K562 (cell line): ENCODE results near the gene GPR37. TPM values are rescaled to one million over a fixed set of nuclear protein-coding genes. Genes with fewer than 3 reads are reported as not detected.

Source experiments
- ATAC-seq: fragments of 200-7000 bp; cut with Tn5 transposase; 3 replicates; pipeline ENCODE4 v1.9.1; 2020; ENCODE audit warnings: moderate library complexity
- BruUV-seq: library from RNA; stranded (reverse); fragments of 400-500 nt; replicated peaks from 2 replicates; lab custom pipeline; 2021; lab: Mats Ljungman, UMichigan
- CTCF ChIA-PET: fragments of 300-600 bp; formaldehyde crosslinking; extraction: SDS; loops from one replicate; lab custom pipeline; 2021; ENCODE audit warnings: low intra/inter-chr PET ratio; lab: Yijun Ruan, JAX
- POLR2A ChIA-PET: fragments of 300-600, 350-650 bp; sonication (Branson Sonifier 250); formaldehyde crosslinking; extraction: SDS; loops from one replicate; lab custom pipeline; 2021; ENCODE audit warnings: antibody characterized with exemption, inconsistent platforms; lab: Yijun Ruan, JAX
- DNase-seq, 4 experiments: peaks; one replicate each; pipeline versions ENCODE4 v3.0.0 to v3.0.0-alpha.2; 2011 to 2018; ENCODE audit warnings: low spot score in 3 of 4, mixed read lengths in 3 of 4; ENCODE audit errors: extremely low read depth in 1 of 4
- FAIRE-seq: peaks from 2 replicates; lab custom pipeline; 2011; peaks lifted over from hg19 to GRCh38; lab: Jason Lieb, UNC
- H2AFZ ChIP-seq: 2 replicates; pipeline ENCODE4 v1.6.0; 2011; ENCODE audit warnings: low read depth, low read length, control low read depth, inconsistent platforms
- H3K27ac ChIP-seq: fragments of 200-600 bp; 3 replicates; pipeline ENCODE4 v1.8.0; 2011; ENCODE audit warnings: low read depth, mild to moderate bottlenecking, control low read depth, inconsistent platforms, low read length, moderate library complexity, mixed read lengths; ENCODE audit errors: extremely low read depth
- H3K27me3 ChIP-seq, 2 experiments: fragments of 300-600 bp in 1 of 2; 2 replicates in 1 of 2; 3 replicates in 1 of 2; pipeline versions ENCODE4 v1.6.0 to v1.8.0; 2011; ENCODE audit warnings: inconsistent platforms in 2 of 2, low read length in 2 of 2, mild to moderate bottlenecking in 1 of 2, mixed read lengths in 1 of 2, moderate library complexity in 1 of 2; ENCODE audit not compliant: control insufficient read depth in 2 of 2, insufficient read depth in 2 of 2
- H3K36me3 ChIP-seq: fragments of 300-600 bp; 3 replicates; pipeline ENCODE4 v1.8.0; 2011; ENCODE audit warnings: mild to moderate bottlenecking, low read length, inconsistent platforms; ENCODE audit not compliant: control insufficient read depth, insufficient read depth
- H3K4me1 ChIP-seq, 2 experiments: fragments of 200-600 bp in 1 of 2; replicated peaks in 1 of 2; 2 replicates in 1 of 2; 3 replicates in 1 of 2; pipeline versions ENCODE4 v1.5.1 to v1.8.0; 2011; ENCODE audit warnings: inconsistent platforms in 2 of 2, low read length in 2 of 2, mild to moderate bottlenecking in 1 of 2, mixed read lengths in 1 of 2, moderate library complexity in 1 of 2; ENCODE audit not compliant: control insufficient read depth in 2 of 2, insufficient read depth in 2 of 2
- H3K4me2 ChIP-seq: 2 replicates; pipeline ENCODE4 v1.6.1; 2011; ENCODE audit warnings: low read length, control low read depth, inconsistent platforms, mixed read lengths; ENCODE audit not compliant: insufficient read depth
- H3K4me3 ChIP-seq: fragments of 200-600 bp; sonication (generic), shearing (Covaris generic); 2 replicates; pipeline ENCODE4 v1.5.1; 2016; ENCODE audit warnings: control low read depth, inconsistent platforms
- H3K79me2 ChIP-seq: fragments of 200-600 bp; 3 replicates; pipeline ENCODE4 v1.8.0; 2011; ENCODE audit warnings: low read length, inconsistent platforms; ENCODE audit not compliant: control insufficient read depth, insufficient read depth
- H3K9ac ChIP-seq, 2 experiments: 2 replicates each; pipeline versions ENCODE4 v1.6.0 to v1.6.1; 2011; ENCODE audit warnings: low read depth in 2 of 2, low read length in 2 of 2, control low read depth in 1 of 2, inconsistent platforms in 1 of 2, mild to moderate bottlenecking in 1 of 2, mixed read lengths in 1 of 2; ENCODE audit not compliant: insufficient read depth in 1 of 2
- H3K9me1 ChIP-seq: one replicate; pipeline ENCODE4 v1.6.0; 2011; ENCODE audit warnings: inconsistent platforms, mild to moderate bottlenecking, low read length, moderate library complexity; ENCODE audit not compliant: control insufficient read depth, insufficient read depth
- H3K9me3 ChIP-seq: replicated peaks from 2 replicates; pipeline ENCODE4 v1.5.1; 2011; ENCODE audit warnings: low read depth, low read length, inconsistent platforms; ENCODE audit not compliant: control insufficient read depth, insufficient read depth
- H4K20me1 ChIP-seq: replicated peaks from 2 replicates; pipeline ENCODE4 v1.6.1; 2011; ENCODE audit warnings: low read length, inconsistent platforms, mixed read lengths; ENCODE audit not compliant: control insufficient read depth, insufficient read depth
- CBX5 ChIP-seq: IDR thresholded peaks from 2 replicates; pipeline ENCODE4 v1.6.1; 2014; ENCODE audit warnings: low read depth, borderline replicate concordance
- ESRRA ChIP-seq: fragments of 450-650 bp; IDR thresholded peaks from 2 replicates; pipeline ENCODE4 v1.6.1; 2014; ENCODE audit warnings: low read depth, mild to moderate bottlenecking, moderate library complexity, borderline replicate concordance
- HNRNPK ChIP-seq: fragments of 200-400 bp; formaldehyde crosslinking; IDR thresholded peaks from one replicate; pipeline ENCODE4 v1.6.1; 2018; ENCODE audit warnings: mild to moderate bottlenecking, low read depth, low read length; ENCODE audit not compliant: poor library complexity, severe bottlenecking
- KAT2B ChIP-seq: IDR thresholded peaks from one replicate; pipeline ENCODE4 v1.6.1; 2012; ENCODE audit warnings: low read depth, mild to moderate bottlenecking, control low read depth, inconsistent platforms, low read length, moderate library complexity
- MXI1 ChIP-seq: IDR thresholded peaks from 2 replicates; pipeline ENCODE4 v1.6.1; 2011; ENCODE audit warnings: low read depth, mild to moderate bottlenecking, improper control_type of control experiment, low read length
- NR1H2 ChIP-seq: sonication (generic); formaldehyde crosslinking; IDR thresholded peaks from 2 replicates; pipeline ENCODE4 v1.4.0; 2020; ENCODE audit warnings: mild to moderate bottlenecking, missing genetic modification reagents
- RBM25 ChIP-seq: fragments of 200-400 bp; formaldehyde crosslinking; IDR thresholded peaks from 2 replicates; pipeline ENCODE4 v1.6.1; 2018; ENCODE audit warnings: low read length, low read depth, moderate library complexity; ENCODE audit not compliant: severe bottlenecking
- TBL1XR1 ChIP-seq, 2 experiments: IDR thresholded peaks; 2 replicates each; pipeline ENCODE4 v1.6.1; 2012; ENCODE audit warnings: improper control_type of control experiment in 2 of 2, low read length in 2 of 2, mild to moderate bottlenecking in 1 of 2
- ZBTB17 ChIP-seq: fragments of 450-650 bp; formaldehyde crosslinking; IDR thresholded peaks from 2 replicates; pipeline ENCODE4 v1.4.0; 2020; ENCODE audit warnings: mild to moderate bottlenecking
- ZNF121 ChIP-seq: sonication (generic); formaldehyde crosslinking; conservative IDR thresholded peaks from 2 replicates; pipeline ENCODE4 v1.8.0; 2022; ENCODE audit warnings: missing genetic modification reagents
- ZNF830 ChIP-seq: fragments of 250-450 bp; sonication (Bioruptor Pico); IDR thresholded peaks from 2 replicates; pipeline ENCODE4 v1.5.0; 2021; ENCODE audit warnings: mild to moderate bottlenecking
- WGBS: fragments of 100-300 bp; shearing (Covaris generic); methylation state at CpG from one replicate; pipeline ENCODE4 v1.1.6; 2016; ENCODE audit warnings: low coverage, mixed read lengths; ENCODE audit not compliant: insufficient coverage; ENCODE audit errors: missing lambda C conversion rate; 5-methylcytosine and 5-hydroxymethylcytosine counted together
- in situ Hi-C: fragments of 300-500 bp; cut with MboI; formaldehyde crosslinking; loops from 4 replicates; pipeline ENCODE4 v1.15.0; 2018; ENCODE audit warnings: inconsistent platforms, mixed read lengths
- intact Hi-C: fragments of 100-400 bp; cut with micrococcal nuclease; formaldehyde crosslinking; loops from 2 replicates; pipeline ENCODE4 v1.14.2; 2022
- polyA plus RNA-seq, 8 experiments: library from polyadenylated mRNA; depleted of rRNA in 4 of 8; stranded (reverse) in 5 of 8; unstranded in 3 of 8; fragments of >200 nt; fragmentation: Nextera tagmentation in 2 of 8; fragmentation: Illumina TruSeq in 1 of 8; extraction: Ambion mirVana in 2 of 8; extraction: Trizol in 1 of 8; gene quantifications; 2 replicates each; pipeline versions ENCODE4 v1.2.1 to v1.2.3, GENCODE V29; 2011 to 2014; ENCODE audit warnings: inconsistent platforms in 1 of 8, missing spikeins in 1 of 8
- total RNA-seq, 7 experiments: library from RNA; depleted of rRNA in 6 of 7; stranded (reverse); fragments of >200 nt in 6 of 7; fragmentation: Illumina TruSeq in 2 of 7; extraction: Trizol in 2 of 7; gene quantifications; 2 replicates each; pipeline versions ENCODE4 v1.2.1 to v1.2.3, GENCODE V29; 2011 to 2021; ENCODE audit warnings: low replicate concordance in 1 of 7
- TF ChIP-seq, protein P1 (sequence below): fragments of 450-650 bp; IDR thresholded peaks from 2 replicates; pipeline ENCODE4 v1.6.1; 2016; ENCODE audit warnings: borderline replicate concordance
- TF ChIP-seq, protein P2 (sequence below): IDR thresholded peaks from 2 replicates; pipeline ENCODE4 v1.6.1; 2014; ENCODE audit warnings: antibody characterized with exemption

GPR37 gene
- total and polyA plus RNA-seq, 9 of the 15 experiments (the other 6 are each of a cell fraction or from before 2014, with no cell fraction given) = 0.03 TPM; not detected in 8

DNA sequence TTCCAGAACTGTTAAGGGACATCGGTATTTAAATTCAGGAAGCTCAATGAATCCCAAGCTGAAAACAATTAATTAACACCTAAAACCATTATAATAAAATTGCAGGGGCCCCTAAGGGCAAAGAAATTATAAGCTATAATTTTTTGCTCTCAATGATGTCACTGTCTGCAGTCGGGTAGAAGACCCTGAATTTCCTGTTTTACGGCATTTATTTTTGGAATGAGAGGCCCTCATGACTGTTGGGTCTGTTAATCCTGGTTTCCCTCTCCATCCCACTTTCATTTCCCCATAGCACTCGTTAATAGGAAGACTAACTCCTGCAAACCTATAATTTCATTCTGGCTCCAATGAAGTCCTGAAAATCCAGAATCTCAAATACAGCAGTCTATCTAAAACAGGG is 25.8 kb upstream of the GPR37 start:
- no peak for FAIRE-seq

DNA sequence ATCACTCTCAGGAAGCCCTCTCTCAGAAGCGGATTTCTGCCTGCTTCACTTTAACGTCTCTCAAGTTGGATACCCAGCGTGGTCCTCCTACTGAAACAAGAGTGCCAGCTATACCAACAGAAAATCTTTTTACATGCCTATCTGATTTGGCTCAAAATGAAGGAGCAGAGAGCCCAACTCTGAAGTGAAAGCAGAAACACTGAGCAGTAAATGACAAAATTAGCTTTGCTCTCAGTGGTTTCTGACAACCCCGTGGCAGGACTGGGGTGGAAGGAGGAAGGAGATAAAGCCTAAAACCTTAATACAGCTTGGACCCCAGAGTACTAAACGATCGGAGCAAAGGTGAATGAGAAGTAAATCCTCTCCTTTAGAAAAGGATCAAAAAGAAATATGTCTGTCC is 25.1 kb upstream of the GPR37 start:
- intact Hi-C loops (no loop called here), in situ Hi-C loops (no loop called here)
- Histone ChIP-seq H3K4me1 (no peaks in the 10 kb centered on the region), H3K36me3 (no peaks in the 10 kb centered on the region), H3K9me1 (no peaks in the 10 kb centered on the region), H3K4me2 (no peak overlapping the region), H2AFZ (peak overlapping the region; percentile 20; the same call in 1 of the 2 replicates), H3K4me3 (no peak overlapping the region), H4K20me1 (no peaks in the 10 kb centered on the region), H3K79me2 (no peaks in the 10 kb centered on the region), H3K27ac (no peak overlapping the region), H3K9ac (no peak overlapping the region), H3K27me3 (no peaks in the 10 kb centered on the region; a peak in 1 of 5 replicates), H3K9me3 (no peaks in the 10 kb centered on the region)
- DNase-seq (no peak), ATAC-seq (no peak), FAIRE-seq (no peak)
- ChIA-PET POLR2A (interaction anchor here (0.6 kb wide), 1 partner anchor 297 kb away, joined by 3 read pairs; no protein-coding TSS in a partner anchor), CTCF (no interaction called here)
- BruUV-seq = no TSS peak
- TF ChIP-seq KAT2B = no peak
- TF ChIP-seq CBX5 = no peak
- no peak for TF ChIP-seq ZNF830 (CRISPR knock-in tag)
- TF ChIP-seq TBL1XR1 (IDR thresholded peaks at IDR 0.05; ENCODE audit: low read length in 2 of 2) = no peak
- TF ChIP-seq ESRRA = no peak
- no peak for TF ChIP-seq ZNF121 (CRISPR knock-in tag)
- TF ChIP-seq NR1H2 = no peak
- TF ChIP-seq, protein P1, sequence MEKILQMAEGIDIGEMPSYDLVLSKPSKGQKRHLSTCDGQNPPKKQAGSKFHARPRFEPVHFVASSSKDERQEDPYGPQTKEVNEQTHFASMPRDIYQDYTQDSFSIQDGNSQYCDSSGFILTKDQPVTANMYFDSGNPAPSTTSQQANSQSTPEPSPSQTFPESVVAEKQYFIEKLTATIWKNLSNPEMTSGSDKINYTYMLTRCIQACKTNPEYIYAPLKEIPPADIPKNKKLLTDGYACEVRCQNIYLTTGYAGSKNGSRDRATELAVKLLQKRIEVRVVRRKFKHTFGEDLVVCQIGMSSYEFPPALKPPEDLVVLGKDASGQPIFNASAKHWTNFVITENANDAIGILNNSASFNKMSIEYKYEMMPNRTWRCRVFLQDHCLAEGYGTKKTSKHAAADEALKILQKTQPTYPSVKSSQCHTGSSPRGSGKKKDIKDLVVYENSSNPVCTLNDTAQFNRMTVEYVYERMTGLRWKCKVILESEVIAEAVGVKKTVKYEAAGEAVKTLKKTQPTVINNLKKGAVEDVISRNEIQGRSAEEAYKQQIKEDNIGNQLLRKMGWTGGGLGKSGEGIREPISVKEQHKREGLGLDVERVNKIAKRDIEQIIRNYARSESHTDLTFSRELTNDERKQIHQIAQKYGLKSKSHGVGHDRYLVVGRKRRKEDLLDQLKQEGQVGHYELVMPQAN = no peak
- TF ChIP-seq RBM25 = no peak
- TF ChIP-seq HNRNPK = no peak
- 0% methylated on average over 6 of the region's 6 CpGs for WGBS

More for the DNA sequence above, 25.8 kb upstream of the GPR37 start:
- WGBS = 1% methylated on average over 4 of the region's 4 CpGs
- H3K4me2 ChIP-seq = no peak overlapping the region
- H3K27me3 ChIP-seq = no peaks in the 10 kb centered on the region; a peak in 1 of 5 replicates
- CTCF ChIA-PET = no interaction called here
- H3K36me3 ChIP-seq = no peaks in the 10 kb centered on the region
- POLR2A ChIA-PET = interaction anchor here (0.6 kb wide), 1 partner anchor 298 kb away, joined by 3 read pairs; no protein-coding TSS in a partner anchor
- no peak overlapping the region for H3K9ac ChIP-seq
- no peaks in the 10 kb centered on the region for H3K9me1 ChIP-seq
- H2AFZ ChIP-seq = no peak overlapping the region
- no peak for ATAC-seq
- no peaks in the 10 kb centered on the region for H3K79me2 ChIP-seq
- no peak overlapping the region for H3K27ac ChIP-seq
- no peaks in the 10 kb centered on the region for H4K20me1 ChIP-seq
- intact Hi-C loops (no loop called here), in situ Hi-C loops (no loop called here)
- H3K4me1 ChIP-seq = no peaks in the 10 kb centered on the region
- BruUV-seq = no TSS peak
- TF ChIP-seq, protein P2, sequence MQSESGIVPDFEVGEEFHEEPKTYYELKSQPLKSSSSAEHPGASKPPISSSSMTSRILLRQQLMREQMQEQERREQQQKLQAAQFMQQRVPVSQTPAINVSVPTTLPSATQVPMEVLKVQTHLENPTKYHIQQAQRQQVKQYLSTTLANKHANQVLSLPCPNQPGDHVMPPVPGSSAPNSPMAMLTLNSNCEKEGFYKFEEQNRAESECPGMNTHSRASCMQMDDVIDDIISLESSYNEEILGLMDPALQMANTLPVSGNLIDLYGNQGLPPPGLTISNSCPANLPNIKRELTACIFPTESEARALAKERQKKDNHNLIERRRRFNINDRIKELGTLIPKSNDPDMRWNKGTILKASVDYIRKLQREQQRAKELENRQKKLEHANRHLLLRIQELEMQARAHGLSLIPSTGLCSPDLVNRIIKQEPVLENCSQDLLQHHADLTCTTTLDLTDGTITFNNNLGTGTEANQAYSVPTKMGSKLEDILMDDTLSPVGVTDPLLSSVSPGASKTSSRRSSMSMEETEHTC = no peak
- TF ChIP-seq MXI1 (no peak), ZBTB17 (no peak)
- no peak for DNase-seq
- no peak overlapping the region for H3K4me3 ChIP-seq
- no peaks in the 10 kb centered on the region for H3K9me3 ChIP-seq
